GM08714 (cell line): ENCODE data around the gene PBXIP1.
"Not testable (repeated sequence)": the region's sequence is repeated elsewhere in the genome, so short reads cannot be mapped to it uniquely, and the experiment has no call there.

Experiments
- H3K4me3 ChIP-seq: fragments of 200-500 bp; sonication (Bioruptor generic); 2 replicates; pipeline ENCODE4 v1.5.1; 2014; ENCODE audit warnings: mild to moderate bottlenecking, low read length, inconsistent platforms
- ZNF274 ChIP-seq: IDR thresholded peaks from 2 replicates; pipeline ENCODE4 v1.6.1; 2012; ENCODE audit warnings: mild to moderate bottlenecking, low read depth, low read length

The PBXIP1 gene

DNA sequence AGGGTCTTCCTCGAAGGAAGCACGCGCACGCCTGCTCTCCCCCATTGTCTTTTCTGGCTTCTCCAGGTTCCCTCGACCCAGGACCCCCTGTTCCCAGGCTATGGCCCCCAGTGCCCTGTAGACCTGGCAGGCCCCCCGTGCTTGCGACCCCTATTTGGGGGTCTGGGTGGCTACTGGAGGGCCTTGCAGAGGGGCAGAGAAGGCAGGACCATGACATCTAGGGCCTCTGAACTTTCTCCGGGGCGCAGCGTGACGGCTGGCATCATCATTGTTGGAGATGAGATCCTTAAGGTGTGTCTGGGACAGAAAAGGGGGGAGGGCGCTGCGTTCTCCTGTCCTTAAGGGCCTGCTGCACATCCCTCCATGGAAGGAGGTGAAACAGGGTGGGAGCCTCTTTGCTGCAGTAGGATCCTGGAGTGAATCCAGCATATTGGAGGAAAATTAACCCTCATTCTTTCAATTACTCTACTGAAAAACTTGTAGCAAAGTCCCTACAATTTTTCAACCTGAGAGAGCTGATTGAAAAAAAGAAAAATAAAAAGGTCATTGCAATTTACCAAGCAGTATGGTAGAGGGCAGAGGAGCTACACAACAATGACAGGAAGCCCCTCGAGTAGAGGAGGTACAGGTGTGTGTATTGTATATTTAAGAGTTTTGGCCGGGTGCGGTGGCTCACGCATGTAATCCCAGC lies 28.0 kb upstream of the PBXIP1 start:
- peak overlapping the region; percentile 91 for H3K4me3 ChIP-seq
- no peak for TF ChIP-seq ZNF274

DNA sequence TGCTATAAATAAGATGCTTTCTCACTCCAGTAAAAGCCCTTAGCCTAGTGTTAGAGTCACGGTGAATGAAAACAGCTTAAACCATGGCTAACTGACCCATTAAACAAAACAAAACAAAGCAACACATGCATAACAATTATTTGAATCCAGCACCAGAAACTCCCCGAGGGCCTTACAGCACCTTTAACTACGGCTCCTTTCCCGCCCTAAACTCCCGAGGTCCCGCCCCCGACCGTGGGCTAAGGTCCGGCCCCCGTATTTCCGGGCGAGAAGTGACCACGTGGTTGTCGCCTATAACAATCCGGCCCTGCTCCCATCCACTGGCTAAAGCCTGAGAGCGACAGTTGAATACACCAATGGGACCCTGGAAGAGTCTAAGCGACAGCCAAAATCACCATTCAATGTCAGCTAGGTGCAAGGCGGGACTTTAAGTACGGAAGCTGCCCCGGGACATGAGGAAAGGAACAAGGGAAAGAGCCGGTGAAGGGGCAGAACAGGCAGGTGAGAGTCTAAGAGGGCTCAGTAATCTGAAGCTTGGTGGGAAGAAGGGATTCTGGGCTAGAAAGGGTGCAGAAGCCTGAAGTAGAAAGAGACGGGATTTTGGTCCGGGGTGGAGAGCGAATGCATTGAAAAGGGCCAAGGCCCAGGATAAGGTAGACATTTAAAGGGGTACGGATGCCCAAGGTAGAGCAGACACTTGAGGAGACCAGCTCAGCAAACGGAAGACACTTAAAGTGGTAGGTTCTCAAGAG lies 27.2 kb upstream of the PBXIP1 start, which contains the start of gene FLAD1:
FLAD1 (plus strand) TSS at position 448 of the 752 bp plus-strand sequence. CDS start 351 bp downstream, outside the sequence.
- no peak for TF ChIP-seq ZNF274
- peak within 1 kb of the TSS; percentile 91 for H3K4me3 ChIP-seq

DNA sequence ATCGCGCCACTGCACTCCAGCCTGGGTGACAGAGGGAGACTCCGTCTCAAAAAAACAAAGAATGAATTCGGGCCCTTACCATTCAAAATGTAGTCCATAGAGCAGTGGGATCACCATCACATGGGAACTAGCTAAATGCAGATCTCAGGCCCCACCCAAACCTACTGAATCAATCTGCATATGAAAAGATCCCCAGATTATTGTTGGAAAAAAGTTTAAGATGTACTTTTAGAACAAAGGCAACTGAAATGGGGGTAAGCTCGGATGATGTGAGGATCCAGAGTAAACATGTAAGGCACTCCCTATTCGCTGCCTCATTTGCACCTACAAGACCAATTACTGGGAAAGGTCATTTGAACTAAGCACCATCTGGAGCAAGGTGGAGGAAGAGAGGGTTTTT lies 26.4 kb upstream of the PBXIP1 start:
- H3K4me3 ChIP-seq = peak overlapping the region; percentile 68
- TF ChIP-seq ZNF274 = no peak

DNA sequence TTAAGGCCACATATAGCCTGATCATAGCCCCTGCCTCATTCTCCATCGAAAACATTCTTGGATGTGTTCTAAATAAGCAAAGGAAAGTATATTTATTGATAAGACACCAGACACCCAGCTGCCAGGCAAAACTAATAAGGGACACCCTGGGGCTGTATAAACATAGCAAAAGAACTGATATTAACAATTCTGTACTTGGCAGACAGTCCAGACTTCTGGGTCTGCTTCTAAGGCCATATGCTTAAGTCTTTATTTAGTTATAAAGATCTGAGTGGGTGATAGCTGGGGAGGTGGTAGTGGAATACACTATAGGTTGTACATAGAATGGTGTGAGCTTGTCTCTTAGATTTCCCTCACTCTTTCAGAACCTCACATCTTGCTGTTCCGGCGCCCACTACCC lies 22.5 kb upstream of the PBXIP1 start:
- H3K4me3 ChIP-seq = no peak overlapping the region
- TF ChIP-seq ZNF274 = no peak

DNA sequence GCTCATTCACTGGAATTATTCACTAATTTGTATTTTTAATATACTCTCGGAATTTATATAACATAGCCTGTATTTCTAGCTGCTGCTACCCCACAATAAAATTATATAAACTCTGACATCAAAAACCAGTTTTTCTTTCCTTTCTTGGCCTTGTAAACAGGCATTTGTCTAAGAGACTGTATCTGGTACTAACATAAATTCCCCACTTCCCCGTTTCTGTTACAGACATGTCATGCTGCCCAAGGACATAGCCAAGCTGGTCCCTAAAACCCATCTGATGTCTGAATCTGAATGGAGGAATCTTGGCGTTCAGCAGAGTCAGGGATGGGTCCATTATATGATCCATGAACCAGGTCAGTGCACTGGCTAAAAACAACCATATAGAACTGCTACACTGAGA lies 21.9 kb upstream of the PBXIP1 start:
- H3K4me3 ChIP-seq = not testable (repeated sequence)

DNA sequence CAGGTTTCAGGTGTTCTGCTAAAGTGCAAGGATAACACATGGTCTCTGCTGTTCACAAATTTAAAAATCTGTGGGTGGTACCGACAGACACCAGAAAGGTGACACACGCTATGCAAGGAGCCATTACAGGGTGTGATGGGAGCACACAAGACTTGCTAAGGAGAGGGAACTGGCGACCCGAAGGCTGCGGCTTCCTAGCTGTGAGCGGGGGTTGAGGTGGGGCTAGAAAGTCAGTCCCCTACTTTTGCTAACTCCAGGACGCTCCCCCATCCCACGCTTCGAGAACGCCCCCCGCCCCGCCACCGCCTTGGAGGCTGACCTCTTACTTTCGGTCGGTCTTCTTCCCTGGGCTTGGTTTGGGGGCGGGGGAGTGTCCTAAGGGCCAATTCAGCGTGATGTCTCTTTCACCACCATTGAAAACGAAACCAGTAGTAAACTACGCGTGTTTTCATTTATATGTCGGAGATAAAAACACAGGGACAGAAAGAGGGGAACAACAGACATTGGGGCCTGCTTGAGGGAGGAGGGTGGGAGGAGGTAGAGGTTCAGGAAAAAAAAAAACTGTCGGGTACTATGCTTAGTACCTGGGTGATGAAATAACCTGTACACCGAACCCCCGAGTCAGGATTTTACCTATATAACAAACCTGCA lies 19.6 kb upstream of the PBXIP1 start:
- peak overlapping the region; percentile 96 for H3K4me3 ChIP-seq
- no peak for TF ChIP-seq ZNF274

DNA sequence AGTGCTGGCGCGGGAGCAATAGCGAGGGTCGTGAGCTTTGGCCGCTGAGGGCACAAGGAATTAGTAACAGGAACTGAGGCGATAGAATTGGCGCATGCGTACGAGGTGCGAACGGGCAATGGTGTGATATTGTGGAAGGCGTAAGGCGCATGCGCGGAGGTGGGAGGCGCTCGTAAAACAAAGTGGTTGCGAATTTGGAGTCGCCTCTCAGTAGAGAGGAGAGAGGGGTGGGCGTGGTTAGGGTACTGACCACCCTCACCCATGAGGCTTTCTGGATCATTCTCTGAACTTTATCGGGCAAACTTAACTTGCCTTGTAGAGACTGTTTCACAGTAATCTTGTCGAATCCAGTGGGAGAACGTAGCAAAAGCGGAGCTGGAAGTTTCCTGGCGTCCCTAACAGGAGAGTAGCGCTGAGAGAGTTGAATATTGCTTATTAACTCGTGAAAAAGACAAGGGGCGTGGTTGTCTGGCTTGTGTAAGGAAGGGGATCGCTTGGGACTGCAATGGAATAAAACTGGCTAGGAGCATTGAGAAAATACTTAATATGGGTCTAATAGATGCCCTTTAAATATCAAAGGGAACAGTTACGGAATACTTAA lies 19.0 kb upstream of the PBXIP1 start:
- no peak for TF ChIP-seq ZNF274
- H3K4me3 ChIP-seq = peak overlapping the region; percentile 96

DNA sequence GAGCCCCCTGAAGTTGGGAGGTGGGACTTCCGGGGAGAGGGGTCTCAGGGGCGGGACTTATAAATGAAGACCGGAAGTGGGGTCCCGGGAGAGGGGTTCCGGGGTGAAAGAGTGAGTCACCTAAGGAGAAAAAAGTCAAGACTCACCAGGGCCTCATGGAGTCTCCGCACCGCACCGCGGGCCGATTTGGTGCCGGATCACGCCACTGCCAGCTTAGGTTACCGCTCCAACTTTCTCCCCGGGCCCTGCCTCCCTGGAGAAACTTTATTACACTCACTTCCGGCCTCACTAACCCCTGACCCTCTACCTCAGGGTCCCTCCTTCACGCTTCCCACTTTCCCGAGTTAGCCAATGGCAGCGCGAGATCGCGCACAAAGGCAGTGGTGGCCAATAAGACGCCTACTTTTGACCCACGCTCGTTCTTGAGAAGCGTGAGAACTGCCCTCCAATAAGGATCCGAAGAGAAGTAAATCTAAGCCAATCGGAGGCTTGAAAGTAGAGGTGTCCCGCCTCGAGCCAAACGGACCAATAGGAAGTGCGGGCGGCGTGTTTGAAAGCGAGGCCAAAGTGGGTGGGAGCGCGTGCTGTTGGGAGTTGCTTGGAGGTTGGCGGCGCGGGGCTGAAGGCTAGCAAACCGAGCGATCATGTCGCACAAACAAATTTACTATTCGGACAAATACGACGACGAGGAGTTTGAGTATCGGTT lies 18.4 kb upstream of the PBXIP1 start, which contains the start of gene CKS1B:
CKS1B (plus strand) TSS at position 580 of the 706 bp plus-strand sequence; CDS start at position 645, 65 bp downstream.
- TF ChIP-seq ZNF274 = no peak
- peak within 1 kb of the TSS; percentile 96 for H3K4me3 ChIP-seq

DNA sequence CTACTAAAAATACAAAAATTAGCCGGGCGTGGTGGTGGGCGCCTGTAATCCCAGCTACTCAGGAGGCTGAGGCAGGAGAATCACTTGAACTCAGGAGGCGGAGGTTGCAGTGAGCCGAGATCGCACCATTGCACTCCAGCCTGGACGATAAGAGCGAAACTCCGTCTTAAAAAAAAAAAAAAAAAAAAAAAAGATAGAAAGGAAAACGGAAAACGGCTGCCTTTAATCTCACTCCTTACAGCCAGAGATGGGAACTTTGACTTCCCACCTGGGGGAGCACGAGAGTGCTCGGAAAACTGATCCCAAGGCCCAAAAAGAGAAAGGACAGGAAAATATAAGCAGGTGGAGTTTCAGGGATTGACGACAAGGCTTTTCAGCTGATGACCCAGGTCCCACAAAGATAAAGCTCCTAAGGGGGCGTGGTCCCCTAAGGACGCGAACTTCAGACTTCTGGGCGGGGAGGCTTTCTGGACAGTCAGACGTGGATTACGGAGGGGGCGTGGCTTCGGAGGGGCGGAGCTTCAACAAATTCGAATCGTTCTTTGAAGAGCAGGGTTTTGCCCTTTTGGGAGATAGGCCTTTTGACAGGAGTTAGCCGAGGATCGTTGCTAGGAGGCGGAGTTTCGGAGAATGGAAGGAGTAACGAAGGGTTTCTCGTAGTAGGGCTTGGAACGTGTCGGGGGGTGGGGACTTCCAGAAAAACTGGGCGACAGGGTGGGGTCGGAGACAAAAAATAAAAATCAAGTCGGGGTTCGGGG lies 17.6 kb upstream of the PBXIP1 start:
- TF ChIP-seq ZNF274 = no peak
- peak overlapping the region; percentile 73 for H3K4me3 ChIP-seq

DNA sequence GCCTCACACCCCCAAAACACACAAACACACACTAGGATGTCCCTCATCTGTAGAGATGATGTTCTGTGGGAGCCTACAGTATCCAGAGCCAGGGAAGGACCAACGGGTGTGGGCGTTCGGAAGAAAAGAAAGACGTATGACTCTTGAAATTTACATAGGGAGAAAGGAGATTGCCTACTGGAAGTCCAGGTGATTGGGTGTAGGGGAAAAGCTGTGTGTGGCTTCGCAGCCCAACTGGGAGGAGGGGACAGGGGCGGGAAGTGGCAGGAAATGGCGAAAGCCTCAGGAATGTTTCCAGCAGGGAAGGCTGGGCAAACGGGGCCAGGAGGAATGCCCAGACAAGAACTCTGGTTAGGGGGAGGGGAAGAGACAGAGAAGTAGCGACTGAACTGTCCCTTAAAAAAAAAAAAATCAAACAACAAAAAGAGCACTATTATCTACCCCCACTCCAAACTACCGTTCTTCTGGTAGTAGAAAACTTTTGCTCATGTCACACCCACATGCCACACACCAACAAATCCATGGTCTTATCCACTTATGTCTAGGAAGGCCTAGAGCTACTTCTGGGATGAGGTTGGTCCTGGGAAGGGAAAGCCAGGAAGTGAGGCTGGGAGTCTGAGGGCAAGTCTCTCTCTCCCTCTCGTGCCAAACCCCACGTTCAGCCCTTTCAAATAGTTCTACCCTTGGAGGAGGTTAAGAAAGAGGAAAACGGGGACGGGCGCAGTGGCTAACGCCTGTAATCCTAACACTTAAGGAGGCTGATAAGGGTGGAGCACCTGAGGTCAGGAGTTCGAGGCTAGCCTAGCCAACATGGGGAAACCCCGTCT lies 16.8 kb upstream of the PBXIP1 start:
- no peak for TF ChIP-seq ZNF274
- peak overlapping the region; percentile 73; the same call in 1 of the 2 replicates for H3K4me3 ChIP-seq

DNA sequence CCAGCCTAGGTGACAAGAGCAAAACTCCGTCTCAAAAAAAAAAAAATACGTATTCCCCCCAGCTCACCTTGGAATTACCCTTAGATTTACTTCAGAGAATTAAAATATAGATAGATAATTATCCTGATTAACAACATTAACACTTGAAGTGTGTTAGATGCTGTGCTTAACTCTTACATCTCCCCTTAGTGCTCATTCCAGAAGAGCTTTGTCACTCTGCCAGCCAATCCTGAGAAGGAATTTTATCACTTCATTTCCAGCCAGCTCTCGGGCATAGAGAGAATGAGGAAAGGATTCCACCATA lies 16.3 kb upstream of the PBXIP1 start:
- TF ChIP-seq ZNF274 = no peak
- no peak overlapping the region for H3K4me3 ChIP-seq

DNA sequence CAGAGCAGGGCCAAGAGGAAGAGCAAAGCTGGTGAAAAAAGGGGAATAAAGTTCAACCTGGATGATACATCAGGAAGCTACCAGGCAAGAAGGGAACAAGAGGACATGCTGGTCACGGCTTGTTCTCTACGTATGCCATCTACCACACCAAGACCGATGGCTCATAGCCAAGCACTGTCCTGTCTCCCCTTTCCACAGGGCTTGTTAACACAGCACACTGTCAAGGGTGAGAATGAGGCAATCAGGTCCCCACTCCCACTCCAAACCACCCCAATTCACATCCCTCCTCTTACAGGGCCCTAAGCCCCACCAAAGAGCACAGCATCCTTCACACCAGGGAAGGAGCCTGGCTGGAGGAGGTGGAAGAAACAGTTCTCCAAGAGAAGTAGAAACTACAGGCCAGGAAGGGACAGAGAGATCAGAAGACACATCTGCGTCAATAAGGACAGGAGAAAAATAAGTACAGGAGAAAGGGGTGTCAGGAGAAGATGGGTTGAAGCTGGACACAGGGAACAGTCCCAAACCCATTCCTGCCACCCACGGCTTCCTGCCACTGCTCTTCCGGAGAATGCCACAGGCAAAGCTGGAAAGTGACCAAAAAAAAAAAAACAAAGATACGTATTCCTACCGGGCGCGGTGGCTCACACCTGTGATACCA lies 15.6 kb upstream of the PBXIP1 start:
- H3K4me3 ChIP-seq = no peak overlapping the region; the same call in 1 of the 2 replicates
- no peak for TF ChIP-seq ZNF274
